Measurements from ENCODE around the gene KIAA0319L.

- TF ChIP-seq CTCF (IDR thresholded peaks at IDR 0.05) (no peak), POLR2A (IDR thresholded peaks at IDR 0.05) (no peak)
Observed at GRCh38 chr1:35530946-35531345, 26.3 kb downstream of the KIAA0319L start.
